Measurements from ENCODE around the gene MAPK7. TPM values are rescaled to one million over a fixed set of nuclear protein-coding genes. Genes with fewer than 3 reads are reported as not detected.

Gene MAPK7
- total and polyA plus RNA-seq, 10 of the 15 experiments (the other 5 are each of a cell fraction or from before 2014, with no cell fraction given) = 0.37 to 13.5 (median 5.6) TPM

- Histone ChIP-seq H3K9ac (ENCODE audit: control insufficient read depth, insufficient read depth, low read length) (no peak overlapping the region), H3K27me3 (replicated peaks in 1 of 2; ENCODE audit: control insufficient read depth in 2 of 2, insufficient read depth in 2 of 2, low read length in 1 of 2) (peaks cover 0 to 1% of the 10 kb centered on the region in 2 experiments; a peak in 1 of 4 replicates), H3K9me3 (replicated peaks; ENCODE audit: control insufficient read depth, insufficient read depth, low read length) (no peaks in the 10 kb centered on the region), H3K36me3 (ENCODE audit: control insufficient read depth in 2 of 2, insufficient read depth in 2 of 2, low read length in 1 of 2) (no peaks in the 10 kb centered on the region; a peak in 1 of 4 replicates), H3K4me3 (no peak overlapping the region), H3K79me2 (ENCODE audit: control insufficient read depth, insufficient read depth, low read length) (no peaks in the 10 kb centered on the region), H2AFZ (ENCODE audit: control insufficient read depth, low read depth, low read length) (no peak overlapping the region), H3K4me2 (ENCODE audit: control insufficient read depth, insufficient read depth) (no peak overlapping the region), H4K20me1 (ENCODE audit: control insufficient read depth, insufficient read depth) (no peaks in the 10 kb centered on the region), H3K27ac (ENCODE audit: control insufficient read depth, insufficient read depth) (no peak overlapping the region), H3K4me1 (ENCODE audit: control insufficient read depth, insufficient read depth, low read length) (no peaks in the 10 kb centered on the region)
- no peak for TF ChIP-seq ZNF207 (IDR thresholded peaks at IDR 0.05; ENCODE audit: borderline replicate concordance)
- no peak for TF ChIP-seq RFX5 (IDR thresholded peaks at IDR 0.05; ENCODE audit: low read depth, low read length)
- no peak for TF ChIP-seq NFYB (IDR thresholded peaks at IDR 0.05; ENCODE audit: insufficient read depth, low read depth, low read length)
- no peak for TF ChIP-seq CHD1 (IDR thresholded peaks at IDR 0.05; ENCODE audit: low read depth, low read length)
- no peak for TF ChIP-seq RB1 (IDR thresholded peaks at IDR 0.05; ENCODE audit: borderline replicate concordance)
- TF ChIP-seq CHD2 (IDR thresholded peaks at IDR 0.05; ENCODE audit: borderline replicate concordance, low read depth, low read length) = no peak
- TF ChIP-seq ATF3 (IDR thresholded peaks at IDR 0.05; ENCODE audit: borderline replicate concordance, extremely low read depth, low read depth, low read length) = no peak
- TF ChIP-seq NR2C2 (IDR thresholded peaks at IDR 0.05; ENCODE audit: borderline replicate concordance, control insufficient read depth, insufficient read length, low read depth) = no peak
- TF ChIP-seq WRNIP1 (IDR thresholded peaks at IDR 0.05; ENCODE audit: borderline replicate concordance, low read depth, low read length) = no peak
- TF ChIP-seq POLR2AphosphoS2 (IDR thresholded peaks at IDR 0.05; ENCODE audit: low read depth, low read length) = no peak
- no peak for TF ChIP-seq ASH2L (IDR thresholded peaks at IDR 0.05; ENCODE audit: borderline replicate concordance, low read depth)
- no peak for TF ChIP-seq STAT1 (conservative IDR thresholded peaks at IDR 0.05)
- TF ChIP-seq POU2F2 (IDR thresholded peaks at IDR 0.05; ENCODE audit: borderline replicate concordance, low read depth, low read length) = no peak
- no peak for TF ChIP-seq MTA2 (IDR thresholded peaks at IDR 0.05; ENCODE audit: low read depth)
- ChIA-PET SMC1A (ENCODE audit: uncharacterized antibody, unreplicated experiment) (interaction anchor here (0.7 kb wide), 1 partner anchor 32 kb away, joined by 3 read pairs; no protein-coding TSS in a partner anchor), RAD21 (ENCODE audit: unreplicated experiment) (no interaction called here), POLR2A (interaction anchor here (0.7 kb wide), 1 partner anchor 335 kb away, joined by 3 read pairs; no protein-coding TSS in a partner anchor), CTCF (interaction anchor here (0.9 to 1.4 kb wide), 3 partner anchors 9 to 25 kb away, joined by 3 to 7 read pairs (median 3); partner anchors contain the start of genes B9D1 and MAPK7)
- in situ Hi-C loops (cut with MboI) = no loop called here
- BruUV-seq (replicated peaks) = no TSS peak
- DNase-seq (ENCODE audit: low read depth, low spot score) (no peak), ATAC-seq (no peak), FAIRE-seq (no peak)
- 25% methylated on average over 2 of the region's 2 CpGs for WGBS (ENCODE audit: insufficient coverage, insufficient replicate concordance, low lambda C conversion rate, missing lambda C conversion rate)
- intact Hi-C loops (cut with micrococcal nuclease; ENCODE audit: unreplicated experiment) = no loop called here
Measured at GRCh38 chr17:19387921-19388521, 9.7 kb downstream of the MAPK7 start.
